Jurkat, Clone E6-1 (cell line): Measurements from ENCODE around the gene ANKRD22. TPM values are rescaled to one million over a fixed set of nuclear protein-coding genes. Genes with fewer than 3 reads are reported as not detected.
"Not testable (repeated sequence)": the region's sequence is repeated elsewhere in the genome, so short reads cannot be mapped to it uniquely, and the experiment has no call there.

Experiments used
- DNase-seq: peaks from one replicate; pipeline ENCODE4 v3.0.0-alpha.2; 2011; ENCODE audit warnings: low read depth, low spot score
- H3K4me3 ChIP-seq: 2 replicates; pipeline ENCODE4 v1.5.1; 2011; ENCODE audit warnings: mild to moderate bottlenecking, low read length, control low read depth, moderate library complexity
- polyA plus RNA-seq: library from polyadenylated mRNA; unstranded; fragments of >200 nt; gene quantifications from one replicate; pipeline ENCODE4 v1.2.1, GENCODE V29; 2012; ENCODE audit warnings: missing spikeins; ENCODE audit not compliant: insufficient read length, insufficient read depth

ANKRD22 gene
- 1.3 TPM for polyA plus RNA-seq

GRCh38 chr10:88851706-88852105, at the start of gene ANKRD22:
ANKRD22 (minus strand) TSS chr10:88851844; CDS start chr10:88851607, 237 bp downstream.
- H3K4me3 ChIP-seq: no peak within 1 kb of the TSS

DNA sequence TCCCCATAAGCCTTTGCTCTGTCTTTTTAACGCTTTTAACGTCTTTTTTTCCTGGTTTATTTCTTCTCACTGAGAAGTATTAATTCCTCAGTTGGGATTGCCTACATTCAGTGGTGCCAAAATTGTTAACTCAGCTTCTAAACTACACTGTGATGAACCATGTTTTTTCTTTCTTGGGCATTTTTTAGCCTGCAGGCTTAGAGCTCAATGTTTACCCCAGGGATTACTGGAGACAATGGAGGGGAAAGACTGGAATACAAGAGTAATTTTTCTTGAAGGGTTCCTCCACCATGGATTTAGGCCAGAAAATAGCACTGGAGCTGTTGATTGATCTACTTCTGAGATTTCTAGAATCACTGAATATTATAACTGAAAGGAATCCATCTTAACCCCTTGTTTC, 48.2 kb upstream of the ANKRD22 start:
- no peak overlapping the region for H3K4me3 ChIP-seq
- no peak for DNase-seq

More at GRCh38 chr10:88851706-88852105, at the start of gene ANKRD22:
- no peak for DNase-seq

- H3K4me3 ChIP-seq: no peak overlapping the region
- no peak for DNase-seq
These were observed 47.1 kb upstream of the ANKRD22 start for GRCh38 chr10:88898727-88899126.

GRCh38 chr10:88896994-88897853, 45.6 kb upstream of the ANKRD22 start:
- no peak overlapping the region for H3K4me3 ChIP-seq
- DNase-seq: no peak

- DNase-seq: no peak
- no peak overlapping the region for H3K4me3 ChIP-seq
These were observed 44.8 kb upstream of the ANKRD22 start for GRCh38 chr10:88896372-88896993.

DNA sequence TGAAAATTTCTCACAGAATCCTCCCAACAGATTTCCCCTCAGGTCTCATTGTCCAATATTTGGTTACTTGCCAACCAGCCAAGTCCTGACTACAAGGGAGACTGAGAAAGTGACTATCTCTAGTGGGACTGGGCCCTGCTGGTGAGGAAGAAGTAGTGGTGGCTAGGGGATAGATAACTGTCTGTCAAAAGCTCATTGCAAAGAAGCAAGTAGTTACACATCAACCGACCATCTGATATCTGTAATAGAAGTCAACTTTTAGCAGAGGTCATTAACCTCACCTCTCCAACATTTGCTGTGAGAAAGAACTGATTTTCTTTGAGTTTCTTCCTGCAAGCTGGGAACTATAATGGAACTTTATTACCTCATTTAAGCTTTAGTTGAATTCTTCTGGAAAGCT, 43.6 kb upstream of the ANKRD22 start:
- H3K4me3 ChIP-seq: no peak overlapping the region

GRCh38 chr10:88893611-88894010, 42.0 kb upstream of the ANKRD22 start:
- no peak overlapping the region for H3K4me3 ChIP-seq
- DNase-seq: no peak

More for the DNA sequence above, 43.6 kb upstream of the ANKRD22 start:
- no peak for DNase-seq

GRCh38 chr10:88892222-88892967, 40.8 kb upstream of the ANKRD22 start:
- no peak for DNase-seq
- H3K4me3 ChIP-seq: no peak overlapping the region

- no peak for DNase-seq
These were observed 39.2 kb upstream of the ANKRD22 start for GRCh38 chr10:88890681-88891381.

GRCh38 chr10:88889559-88890337, 38.1 kb upstream of the ANKRD22 start:
- no peak overlapping the region for H3K4me3 ChIP-seq
- DNase-seq: no peak

More at GRCh38 chr10:88890681-88891381, 39.2 kb upstream of the ANKRD22 start:
- H3K4me3 ChIP-seq: no peak overlapping the region

DNA sequence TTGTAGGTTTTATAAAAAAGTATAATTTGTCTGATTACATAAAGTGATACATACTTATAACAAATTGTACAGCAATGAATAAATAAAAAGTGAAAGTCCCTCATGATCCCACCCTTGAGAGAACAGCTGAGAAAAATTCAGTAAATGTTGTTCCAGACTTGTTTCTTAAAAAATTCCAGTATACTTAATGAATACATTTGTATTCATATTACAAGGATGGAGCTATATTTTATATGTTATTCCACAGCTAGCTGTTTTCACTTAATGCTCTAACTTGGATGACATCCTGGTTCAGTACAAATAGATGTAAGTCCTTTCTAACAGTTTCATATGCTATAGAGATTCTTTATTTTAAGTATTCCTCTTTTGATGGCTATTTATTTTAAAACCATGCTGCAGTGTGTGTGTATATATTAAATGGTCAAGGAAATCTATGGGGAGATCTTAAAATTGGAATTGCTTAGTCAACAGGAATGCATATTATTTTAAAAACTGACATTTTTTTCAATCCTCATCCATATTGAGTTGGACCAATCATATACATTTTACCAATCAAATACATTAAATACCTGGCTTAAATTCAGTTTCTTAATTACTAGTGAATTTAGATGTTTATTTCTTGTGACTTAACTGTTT, 37.3 kb upstream of the ANKRD22 start:
- no peak for DNase-seq
- H3K4me3 ChIP-seq: no peak overlapping the region

- no peak for DNase-seq
- no peak overlapping the region for H3K4me3 ChIP-seq
These were observed 34.9 kb upstream of the ANKRD22 start for GRCh38 chr10:88886557-88886956.

- DNase-seq: no peak
- H3K4me3 ChIP-seq: no peak overlapping the region
These were observed 31.8 kb upstream of the ANKRD22 start for GRCh38 chr10:88883448-88883809.

DNA sequence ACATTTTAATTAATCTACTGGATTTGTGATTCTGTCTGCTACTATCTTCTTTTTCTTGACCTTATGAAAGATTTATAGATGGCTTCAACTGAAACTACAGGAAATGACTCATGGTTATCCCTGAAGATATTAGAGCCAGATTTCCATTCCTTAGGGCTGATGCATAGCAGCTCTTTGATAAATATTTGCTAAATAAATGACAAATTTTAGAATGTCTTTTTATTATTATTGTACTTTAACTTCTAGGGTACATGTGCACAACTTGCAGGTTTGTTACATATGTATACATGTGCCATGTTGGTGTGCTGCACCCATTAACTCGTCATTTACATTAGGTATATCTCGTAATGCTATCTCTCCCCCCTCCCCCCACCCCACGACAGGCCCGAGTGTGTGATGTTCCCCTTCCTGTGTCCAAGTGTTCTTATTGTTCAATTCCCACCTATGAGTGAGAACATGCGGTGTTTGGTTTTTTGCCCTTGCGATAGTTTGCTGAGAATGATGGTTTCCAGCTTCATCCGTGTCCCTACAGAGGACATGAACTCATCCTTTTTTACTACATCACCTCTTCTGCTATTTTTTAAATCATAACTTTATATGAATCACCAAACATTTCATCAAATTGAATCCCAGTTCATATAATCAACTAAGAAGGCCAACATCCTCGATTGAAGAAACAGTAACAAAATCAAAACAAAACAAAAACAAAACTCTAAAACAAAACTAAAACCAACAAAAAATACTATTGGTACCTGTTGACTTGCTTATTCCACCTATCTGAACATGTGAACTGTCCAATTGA, 31.2 kb upstream of the ANKRD22 start:
- not testable (repeated sequence) for H3K4me3 ChIP-seq, DNase-seq

- no peak for DNase-seq
- H3K4me3 ChIP-seq: peak overlapping the region; percentile 87
These were observed 30.4 kb upstream of the ANKRD22 start for GRCh38 chr10:88881922-88882645.

- DNase-seq: no peak
- H3K4me3 ChIP-seq: peak overlapping the region; percentile 87
These were observed 29.7 kb upstream of the ANKRD22 start for GRCh38 chr10:88881320-88881719.
